ENCODE results near the gene HTR3B.
"Not testable (repeated sequence)": the region's sequence is repeated elsewhere in the genome, so short reads cannot be mapped to it uniquely, and the experiment has no call there.

The HTR3B gene

GRCh38 chr11:113904379-113905101 is at the start of gene HTR3B:
HTR3B (plus strand) TSS chr11:113904796; CDS start chr11:113904934, 138 bp downstream.
- no peak for DNase-seq (ENCODE audit: low read depth)

GRCh38 chr11:113855803-113856202 is 48.8 kb upstream of the HTR3B start:
- DNase-seq (ENCODE audit: low read depth), result no peak

- DNase-seq (ENCODE audit: low read depth), result no peak
Measured at GRCh38 chr11:113856966-113857759, 47.4 kb upstream of the HTR3B start.

GRCh38 chr11:113859665-113860064 is 44.9 kb upstream of the HTR3B start:
- no peak for DNase-seq (ENCODE audit: low read depth)

GRCh38 chr11:113862435-113862834 is 42.2 kb upstream of the HTR3B start:
- DNase-seq (ENCODE audit: low read depth), result no peak

GRCh38 chr11:113864410-113864809 is 40.2 kb upstream of the HTR3B start:
- DNase-seq (ENCODE audit: low read depth), result no peak

GRCh38 chr11:113865873-113866272 is 38.7 kb upstream of the HTR3B start:
- DNase-seq (ENCODE audit: low read depth), result no peak

- no peak for DNase-seq (ENCODE audit: low read depth)
Measured at GRCh38 chr11:113867843-113868503, 36.6 kb upstream of the HTR3B start.

GRCh38 chr11:113871336-113871735 is 33.3 kb upstream of the HTR3B start:
- no peak for DNase-seq (ENCODE audit: low read depth)

- no peak for DNase-seq (ENCODE audit: low read depth)
Measured at GRCh38 chr11:113873236-113873626, 31.4 kb upstream of the HTR3B start.

- no peak for DNase-seq (ENCODE audit: low read depth)
Measured at GRCh38 chr11:113874096-113874495, 30.5 kb upstream of the HTR3B start.

GRCh38 chr11:113874581-113875233 is 29.9 kb upstream of the HTR3B start:
- no peak for DNase-seq (ENCODE audit: low read depth)

- peak; percentile 73 for DNase-seq (ENCODE audit: low read depth)
Measured at GRCh38 chr11:113875234-113876073, 29.1 kb upstream of the HTR3B start, which contains the start of gene USP28. USP28 (minus strand) TSS chr11:113875572; CDS start chr11:113875501, 71 bp downstream.

- no peak for DNase-seq (ENCODE audit: low read depth)
Measured at GRCh38 chr11:113876074-113876797, 28.4 kb upstream of the HTR3B start.

- DNase-seq (ENCODE audit: low read depth), result no peak
Measured at GRCh38 chr11:113876798-113877669, 27.6 kb upstream of the HTR3B start.

- DNase-seq (ENCODE audit: low read depth), result no peak
Measured at GRCh38 chr11:113877670-113878055, 26.9 kb upstream of the HTR3B start.

GRCh38 chr11:113879446-113879845 is 25.1 kb upstream of the HTR3B start:
- DNase-seq (ENCODE audit: low read depth), result not testable (repeated sequence)

GRCh38 chr11:113880971-113881370 is 23.6 kb upstream of the HTR3B start:
- no peak for DNase-seq (ENCODE audit: low read depth)

- no peak for DNase-seq (ENCODE audit: low read depth)
Measured at GRCh38 chr11:113881856-113882255, 22.7 kb upstream of the HTR3B start.
